SW480 (cell line): Measurements from ENCODE around the gene KCNH6.

Source experiments
- DNase-seq: peaks from one replicate; pipeline ENCODE4 v3.0.0-alpha.2; 2016; ENCODE audit warnings: low spot score

The KCNH6 gene

DNA sequence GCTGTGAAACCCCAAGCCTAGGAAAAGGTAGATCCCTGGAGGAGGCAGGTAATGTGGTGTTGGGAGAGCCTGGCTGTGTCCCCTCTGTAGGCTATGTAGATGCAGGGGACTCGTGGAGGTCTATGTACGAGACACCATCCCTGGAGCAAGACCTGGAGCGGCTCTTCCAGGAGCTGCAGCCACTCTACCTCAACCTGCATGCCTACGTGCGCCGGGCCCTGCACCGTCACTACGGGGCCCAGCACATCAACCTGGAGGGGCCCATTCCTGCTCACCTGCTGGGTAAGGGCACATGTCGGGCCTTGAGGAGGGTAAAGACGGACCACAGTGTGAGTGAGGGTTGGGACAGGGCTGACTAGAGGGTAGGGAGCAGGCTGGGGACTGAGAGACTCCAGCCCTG is 34.3 kb upstream of the KCNH6 start:
- no peak for DNase-seq

DNA sequence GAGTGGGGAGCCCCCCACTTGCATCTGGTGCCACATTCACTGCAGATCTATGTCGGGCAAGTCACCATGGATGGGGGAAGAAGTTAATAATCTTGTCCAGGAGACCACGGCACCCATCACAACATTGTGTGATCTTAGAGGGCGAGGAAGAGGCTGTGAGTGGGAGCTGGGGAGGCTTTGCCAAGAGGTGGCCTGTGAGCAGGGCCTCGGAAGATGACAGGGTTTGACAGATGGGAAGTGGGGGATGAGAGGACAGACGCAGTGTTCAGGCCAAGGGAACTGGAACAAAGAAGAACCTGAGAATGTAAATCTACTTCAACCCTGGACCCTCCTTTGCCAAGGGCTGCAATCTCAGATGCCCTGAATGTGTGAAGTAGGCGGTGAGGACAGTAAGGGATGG is 33.9 kb upstream of the KCNH6 start:
- DNase-seq: no peak

- DNase-seq: no peak
Measured at GRCh38 chr17:63490329-63490728, 32.8 kb upstream of the KCNH6 start.

- DNase-seq: no peak
Measured at GRCh38 chr17:63490858-63491400, 32.2 kb upstream of the KCNH6 start.

DNA sequence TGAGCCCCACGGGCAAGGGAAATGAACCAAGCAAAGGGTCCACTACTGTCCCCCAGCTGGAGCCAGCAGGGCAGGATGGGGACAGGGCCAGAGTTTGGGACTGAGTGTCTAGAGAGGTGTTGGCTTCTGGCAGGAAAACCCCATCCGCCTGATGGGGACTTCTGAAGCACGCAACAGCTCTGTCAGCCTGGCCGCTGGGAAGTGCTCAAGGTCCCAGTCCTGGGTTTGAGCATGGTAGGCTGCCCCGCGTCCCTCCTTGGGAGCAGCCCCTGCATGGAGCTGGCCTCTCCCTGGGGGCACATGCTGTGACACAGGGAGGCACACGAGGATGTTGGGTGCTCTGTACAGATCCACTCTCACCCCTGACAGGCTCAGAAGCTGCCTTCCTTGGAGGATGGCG is 31.7 kb upstream of the KCNH6 start:
- no peak for DNase-seq

GRCh38 chr17:63491977-63492618 is 31.1 kb upstream of the KCNH6 start:
- DNase-seq: no peak

- no peak for DNase-seq
Measured at GRCh38 chr17:63492940-63493339, 30.2 kb upstream of the KCNH6 start.

- DNase-seq: no peak
Measured at GRCh38 chr17:63493411-63493810, 29.7 kb upstream of the KCNH6 start.

DNA sequence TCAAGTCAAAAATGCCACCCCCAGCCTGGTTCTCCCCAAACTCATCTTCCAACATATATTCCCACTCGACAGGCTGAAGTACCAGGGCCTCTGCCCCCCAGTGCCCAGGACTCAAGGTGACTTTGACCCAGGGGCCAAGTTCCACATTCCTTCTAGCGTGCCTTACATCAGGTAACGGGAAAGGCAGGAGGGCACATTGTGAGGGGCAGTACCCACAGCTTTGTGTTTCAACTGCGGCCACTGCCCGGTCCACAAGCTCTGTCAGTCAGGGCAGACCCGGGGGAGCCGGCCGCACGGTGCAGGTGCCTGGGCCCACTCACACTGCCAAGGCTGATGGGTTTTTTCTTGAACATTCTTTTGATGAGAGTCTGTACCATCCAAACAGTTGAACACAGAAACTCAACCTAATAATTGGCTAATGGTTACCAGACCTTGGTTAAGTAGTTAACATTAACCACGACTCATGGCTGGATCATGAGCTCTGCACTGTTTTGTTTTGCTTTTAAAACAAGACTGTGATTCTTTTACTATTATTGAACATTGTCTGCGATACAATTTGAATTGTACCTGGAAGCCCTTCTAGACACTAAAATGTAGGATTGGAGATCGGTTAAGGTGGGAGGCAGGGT is 28.7 kb upstream of the KCNH6 start:
- DNase-seq: no peak

- no peak for DNase-seq
Measured at GRCh38 chr17:63495491-63495890, 27.7 kb upstream of the KCNH6 start.

GRCh38 chr17:63496177-63496576 is 27.0 kb upstream of the KCNH6 start:
- no peak for DNase-seq

GRCh38 chr17:63496663-63497400 is 26.3 kb upstream of the KCNH6 start:
- no peak for DNase-seq

DNA sequence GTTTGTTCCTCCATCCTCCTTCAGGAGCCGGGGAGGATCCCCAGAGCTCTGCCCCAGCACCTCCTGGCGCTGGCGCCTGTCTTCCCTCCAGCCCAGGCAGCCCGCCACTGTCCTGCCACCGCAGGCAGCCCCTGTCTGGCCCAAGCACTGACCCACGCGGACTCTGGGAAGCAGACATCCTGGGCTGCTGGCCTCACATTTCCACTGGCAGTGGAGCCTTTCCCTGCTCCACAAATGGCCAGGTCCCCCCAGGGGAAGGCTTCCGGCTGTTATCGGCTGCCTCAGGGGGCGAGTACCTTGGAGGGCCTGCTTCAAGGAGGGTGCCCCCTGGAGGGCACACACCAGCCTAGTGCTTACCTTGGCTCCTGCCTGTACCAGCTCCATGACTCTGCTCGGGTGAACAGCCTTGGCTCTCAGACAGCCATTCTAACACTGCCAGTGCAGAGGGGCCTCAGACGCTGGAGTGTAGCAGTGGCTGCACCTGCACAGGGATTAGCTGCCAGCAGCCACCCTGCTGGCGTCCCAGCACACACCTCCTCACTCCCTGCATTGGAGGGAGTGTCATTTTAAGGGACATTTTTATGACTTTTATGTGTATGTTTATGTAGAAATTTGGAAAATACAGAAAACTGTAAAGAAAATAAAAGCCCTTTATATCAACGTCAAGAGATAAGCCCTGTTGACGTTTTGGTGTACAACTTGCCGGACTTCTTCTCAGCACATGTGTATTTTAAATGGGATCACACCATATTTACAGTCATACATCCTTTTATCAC is 25.3 kb upstream of the KCNH6 start:
- DNase-seq: no peak

GRCh38 chr17:63498626-63499195 is 24.4 kb upstream of the KCNH6 start:
- DNase-seq: no peak

GRCh38 chr17:63500543-63501390 is 22.4 kb upstream of the KCNH6 start:
- DNase-seq: no peak

GRCh38 chr17:63503341-63503705 is 19.8 kb upstream of the KCNH6 start:
- DNase-seq: no peak

DNA sequence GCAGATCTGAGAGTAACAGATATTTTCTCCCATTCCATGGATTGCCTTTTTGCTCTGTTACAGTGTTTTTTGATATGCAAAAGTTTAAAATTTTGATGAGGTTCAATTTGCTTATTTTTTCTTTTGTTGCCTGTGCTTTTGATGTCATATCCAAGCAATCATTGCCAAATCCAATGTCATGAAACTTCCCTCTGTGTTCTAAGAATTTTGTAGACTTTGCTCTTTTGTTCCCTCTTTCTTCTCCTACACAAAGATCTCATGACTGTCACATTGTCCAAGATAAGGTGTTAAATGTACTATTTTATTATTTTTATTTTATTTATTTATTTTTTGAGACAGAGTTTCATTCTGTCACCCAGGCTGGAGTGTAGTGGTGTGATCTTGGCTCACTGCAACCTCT is 18.9 kb upstream of the KCNH6 start:
- DNase-seq: no peak

DNA sequence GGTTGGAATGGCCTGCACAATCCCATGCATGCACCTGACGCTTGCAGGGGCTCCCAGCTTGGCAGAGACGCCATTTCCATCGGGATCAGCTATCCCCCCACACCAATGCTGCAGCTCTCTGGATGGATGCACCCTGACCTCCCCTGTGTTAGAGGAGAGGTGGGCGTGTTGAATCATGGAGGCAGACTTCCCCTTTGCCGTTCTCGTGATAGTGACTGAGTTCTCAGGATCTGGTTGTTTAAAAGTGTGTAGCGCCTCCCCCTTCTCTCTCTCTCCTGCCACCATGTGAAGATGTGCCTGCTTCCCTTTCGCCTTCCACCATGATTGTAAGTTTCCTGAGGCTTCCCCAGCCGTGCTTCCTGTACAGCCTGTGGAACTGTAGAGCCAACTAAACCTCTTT is 17.8 kb upstream of the KCNH6 start:
- no peak for DNase-seq

DNA sequence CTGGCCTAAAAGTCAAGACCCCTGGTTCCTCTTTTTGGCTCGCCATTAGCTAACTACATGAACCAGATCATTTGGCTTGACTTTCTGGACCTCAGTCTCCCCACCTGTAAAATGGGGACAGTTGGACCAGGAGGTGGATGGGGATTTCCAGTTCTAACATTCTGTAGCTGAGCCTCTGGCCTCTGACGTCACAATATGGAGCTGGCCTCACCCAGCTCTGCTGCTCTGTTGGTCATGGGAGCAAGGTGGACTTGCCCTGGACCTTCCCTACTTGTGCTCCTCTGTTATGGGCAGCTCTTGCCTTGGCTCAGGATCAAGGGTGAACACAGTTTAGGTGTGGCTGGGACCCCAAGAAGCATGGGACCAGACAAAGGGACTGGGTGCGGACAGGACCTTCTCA is 16.5 kb upstream of the KCNH6 start:
- DNase-seq: no peak

GRCh38 chr17:63511331-63511730 is 11.8 kb upstream of the KCNH6 start:
- no peak for DNase-seq

GRCh38 chr17:63512388-63512787 is 10.8 kb upstream of the KCNH6 start:
- no peak for DNase-seq
